HepG2 (cell line): ENCODE data around the gene R3HDM4. TPM values are rescaled to one million over a fixed set of nuclear protein-coding genes. Genes with fewer than 3 reads are reported as not detected.

Experiments
- ATF7-NPFF ChIP-seq: sonication (generic); formaldehyde crosslinking; IDR thresholded peaks from 2 replicates; pipeline ENCODE4 v1.8.1; 2023; ENCODE audit warnings: mild to moderate bottlenecking, low read depth, missing genetic modification reagents, moderate library complexity
- CBX5 ChIP-seq: sonication (generic); formaldehyde crosslinking; IDR thresholded peaks from 2 replicates; pipeline ENCODE4 v1.4.0; 2020; ENCODE audit warnings: missing genetic modification reagents, borderline replicate concordance
- CREM ChIP-seq, 2 experiments: sonication (generic) in 1 of 2; formaldehyde crosslinking in 1 of 2; IDR thresholded peaks; 2 replicates each; pipeline versions ENCODE4 v1.4.0 to v1.6.1; 2016 to 2020; ENCODE audit warnings: antibody characterized with exemption in 1 of 2, mild to moderate bottlenecking in 1 of 2, missing genetic modification reagents in 1 of 2
- FLYWCH1 ChIP-seq: sonication (generic); formaldehyde crosslinking; IDR thresholded peaks from 2 replicates; pipeline ENCODE4 v1.8.1; 2023; ENCODE audit warnings: mild to moderate bottlenecking, missing genetic modification reagents
- FOXA3 ChIP-seq: IDR thresholded peaks from 2 replicates; pipeline ENCODE4 v1.6.1; 2016; ENCODE audit warnings: missing genetic modification reagents, missing compliant biosample characterization
- GATAD1 ChIP-seq: IDR thresholded peaks from 2 replicates; pipeline ENCODE4 v1.6.1; 2016; ENCODE audit warnings: missing genetic modification reagents, missing compliant biosample characterization
- HNRNPLL ChIP-seq: fragments of 200-400 bp; formaldehyde crosslinking; IDR thresholded peaks from 2 replicates; pipeline ENCODE4 v1.6.1; 2017; ENCODE audit warnings: mild to moderate bottlenecking, low read depth, low read length; ENCODE audit not compliant: poor library complexity, severe bottlenecking
- HOXD1 ChIP-seq: sonication (generic); formaldehyde crosslinking; IDR thresholded peaks from 2 replicates; pipeline ENCODE4 v1.5.0; 2020; ENCODE audit warnings: missing genetic modification reagents
- IRF2 ChIP-seq: IDR thresholded peaks from 2 replicates; pipeline ENCODE4 v1.6.1; 2018; ENCODE audit warnings: missing genetic modification reagents, missing compliant biosample characterization
- JUND ChIP-seq: sonication (generic); formaldehyde crosslinking; IDR thresholded peaks from 2 replicates; pipeline ENCODE4 v1.8.0; 2022; ENCODE audit warnings: mild to moderate bottlenecking, missing genetic modification reagents
- NBN ChIP-seq: fragments of 450-650 bp; conservative IDR thresholded peaks from 2 replicates; pipeline ENCODE4 v1.6.1; 2017
- NONO ChIP-seq, 2 experiments: fragments of 450-650 bp in 1 of 2; sonication (generic) in 1 of 2; formaldehyde crosslinking in 1 of 2; IDR thresholded peaks in 1 of 2; conservative IDR thresholded peaks in 1 of 2; 2 replicates each; pipeline versions ENCODE4 v1.6.1 to v1.8.0; 2017 to 2022; ENCODE audit warnings: mild to moderate bottlenecking in 1 of 2, missing genetic modification reagents in 1 of 2, moderate library complexity in 1 of 2
- PRMT3 ChIP-seq: sonication (generic); formaldehyde crosslinking; IDR thresholded peaks from 2 replicates; pipeline ENCODE4 v1.8.1; 2022; ENCODE audit warnings: low read depth, mild to moderate bottlenecking, moderate library complexity, missing genetic modification reagents, borderline replicate concordance
- RBFOX2 ChIP-seq: fragments of 200-400 bp; formaldehyde crosslinking; IDR thresholded peaks from 2 replicates; pipeline ENCODE4 v1.6.1; 2017; ENCODE audit warnings: low read depth, mild to moderate bottlenecking, low read length
- RBM39 ChIP-seq: fragments of 200-400 bp; formaldehyde crosslinking; IDR thresholded peaks from one replicate; pipeline ENCODE4 v1.6.1; 2018; ENCODE audit warnings: antibody characterized with exemption, mild to moderate bottlenecking, low read depth, low read length; ENCODE audit not compliant: poor library complexity, severe bottlenecking
- RNF219 ChIP-seq: sonication (generic); formaldehyde crosslinking; IDR thresholded peaks from 2 replicates; pipeline ENCODE4 v1.5.0; 2020; ENCODE audit warnings: mild to moderate bottlenecking, missing genetic modification reagents
- SMAD3 ChIP-seq: sonication (generic); formaldehyde crosslinking; IDR thresholded peaks from 2 replicates; pipeline ENCODE4 v1.4.0; 2020; ENCODE audit warnings: missing genetic modification reagents
- TARDBP ChIP-seq: sonication (generic); formaldehyde crosslinking; IDR thresholded peaks from 2 replicates; pipeline ENCODE4 v1.8.0; 2022; ENCODE audit warnings: mild to moderate bottlenecking, missing genetic modification reagents
- ZFP91 ChIP-seq: sonication (generic); formaldehyde crosslinking; IDR thresholded peaks from 2 replicates; pipeline ENCODE4 v1.9.0; 2022; ENCODE audit warnings: missing genetic modification reagents, mild to moderate bottlenecking, borderline replicate concordance
- ZMAT3 ChIP-seq: sonication (generic); formaldehyde crosslinking; conservative IDR thresholded peaks from 2 replicates; pipeline ENCODE4 v1.7.0; 2021; ENCODE audit warnings: missing genetic modification reagents
- ZNF136 ChIP-seq: sonication (generic); formaldehyde crosslinking; IDR thresholded peaks from 2 replicates; pipeline ENCODE4 v1.8.1; 2022; ENCODE audit warnings: low read depth, mild to moderate bottlenecking, moderate library complexity, missing genetic modification reagents
- ZNF160 ChIP-seq: sonication (generic); formaldehyde crosslinking; IDR thresholded peaks from 2 replicates; pipeline ENCODE4 v1.8.0; 2022; ENCODE audit warnings: mild to moderate bottlenecking, inconsistent platforms, missing genetic modification reagents
- ZNF33B ChIP-seq: sonication (generic); formaldehyde crosslinking; IDR thresholded peaks from 2 replicates; pipeline ENCODE4 v1.5.1; 2020; ENCODE audit warnings: mild to moderate bottlenecking, missing genetic modification reagents
- ZNF382 ChIP-seq: sonication (generic); formaldehyde crosslinking; IDR thresholded peaks from 2 replicates; pipeline ENCODE4 v1.5.0; 2020; ENCODE audit warnings: missing genetic modification reagents, mild to moderate bottlenecking, borderline replicate concordance
- ZNF558 ChIP-seq: sonication (generic); formaldehyde crosslinking; IDR thresholded peaks from 2 replicates; pipeline ENCODE4 v1.9.0; 2022; ENCODE audit warnings: mild to moderate bottlenecking, missing genetic modification reagents, borderline replicate concordance
- ZNF564 ChIP-seq: sonication (generic); formaldehyde crosslinking; IDR thresholded peaks from 2 replicates; pipeline ENCODE4 v1.8.1; 2023; ENCODE audit warnings: mild to moderate bottlenecking, missing genetic modification reagents
- ZNF776 ChIP-seq: sonication (generic); formaldehyde crosslinking; IDR thresholded peaks from 2 replicates; pipeline ENCODE4 v1.4.0; 2020; ENCODE audit warnings: mild to moderate bottlenecking, missing genetic modification reagents
- polyA plus RNA-seq, 8 experiments: library from polyadenylated mRNA; depleted of rRNA in 3 of 8; stranded (reverse) in 7 of 8; unstranded in 1 of 8; fragments of >200 nt; fragmentation: Illumina TruSeq in 4 of 8; extraction: Trizol in 4 of 8; gene quantifications; 2 replicates each; pipeline versions ENCODE4 v1.2.1 to v1.2.3, GENCODE V29; 2011 to 2016; ENCODE audit warnings: low read depth in 4 of 8, missing spikeins in 1 of 8, mixed read lengths in 1 of 8; ENCODE audit not compliant: insufficient read depth in 1 of 8
- total RNA-seq, 5 experiments: library from RNA; depleted of rRNA; stranded (reverse); fragments of >200 nt; fragmentation: Illumina TruSeq; extraction: Trizol; gene quantifications; 2 replicates each; pipeline ENCODE4 v1.2.3, GENCODE V29; 2016; ENCODE audit warnings: low read depth in 1 of 5

Gene R3HDM4
- total and polyA plus RNA-seq, 2 of the 13 experiments (the other 11 are each of a cell fraction or from before 2014, with no cell fraction given) = 26.2 to 26.9 TPM

- TF ChIP-seq ZNF776 = no peak
- no peak for TF ChIP-seq ZNF33B (CRISPR knock-in tag)
- TF ChIP-seq ZNF136 = 0 out of 2 replicates have a peak, but pooled peaks have one; percentile 28
- 0 out of 2 replicates have a peak, but pooled peaks have one; percentile 63 for TF ChIP-seq ZNF558 (CRISPR knock-in tag)
- TF ChIP-seq ZNF382 (CRISPR knock-in tag) = no peak
- TF ChIP-seq HOXD1 (CRISPR knock-in tag) = 0 out of 2 replicates have a peak, but pooled peaks have one; percentile 58
- peak; percentile 66 for TF ChIP-seq CREM (IDR thresholded peaks at IDR 0.05)
- TF ChIP-seq CREM (CRISPR knock-in tag; IDR thresholded peaks at IDR 0.05) = no peak
- no peak for TF ChIP-seq HNRNPLL
- peak; percentile 64; the same call in 1 of the 2 replicates for TF ChIP-seq ZFP91 (CRISPR knock-in tag)
- no peak for TF ChIP-seq RNF219 (CRISPR knock-in tag)
- 0 out of 2 replicates have a peak, but pooled peaks have one; percentile 26 for TF ChIP-seq ZNF160
- TF ChIP-seq PRMT3 (CRISPR knock-in tag) = no peak
- no peak for TF ChIP-seq NBN
- TF ChIP-seq ATF7-NPFF (CRISPR knock-in tag) = peak; percentile 52; the same call in 1 of the 2 replicates
- TF ChIP-seq IRF2 = peak; percentile 26; the same call in 1 of the 2 replicates
- TF ChIP-seq CBX5 = no peak
- no peak for TF ChIP-seq NONO (IDR thresholded peaks at IDR 0.05)
- TF ChIP-seq NONO (CRISPR knock-in tag; conservative IDR thresholded peaks at IDR 0.05) = peak; percentile 73
- TF ChIP-seq FLYWCH1 (CRISPR knock-in tag) = no peak
- peak; percentile 67; the same call in 1 of the 2 replicates for TF ChIP-seq SMAD3 (CRISPR knock-in tag)
- peak; percentile 94 for TF ChIP-seq RBFOX2
- TF ChIP-seq ZMAT3 (CRISPR knock-in tag) = peak; percentile 33
- no peak; the same call in 1 of the 2 replicates for TF ChIP-seq ZNF564 (CRISPR knock-in tag)
- 0 out of 2 replicates have a peak, but pooled peaks have one; percentile 9 for TF ChIP-seq JUND (CRISPR knock-in tag)
- peak; percentile 49 for TF ChIP-seq TARDBP
- peak; percentile 50 for TF ChIP-seq RBM39
- peak; percentile 44 for TF ChIP-seq FOXA3 (CRISPR knock-in tag)
- TF ChIP-seq GATAD1 (CRISPR knock-in tag) = peak; percentile 79
These were observed 19.9 kb downstream of the R3HDM4 start, which contains the start of the genes MED16 and RNU6-9 (continued) for GRCh38 chr19:892894-893689.
